22Rv1 (cell line): Measurements from ENCODE around the gene TTC33.

Experiments used
- ZFX ChIP-seq: fragments of 450-650 bp; IDR thresholded peaks from 2 replicates; pipeline ENCODE4 v1.6.1; 2017; ENCODE audit warnings: antibody characterized with exemption, borderline replicate concordance
- TF ChIP-seq, protein P1 (sequence below): fragments of 450-650 bp; IDR thresholded peaks from 2 replicates; pipeline ENCODE4 v1.5.1; 2017; ENCODE audit warnings: mild to moderate bottlenecking

DNA sequence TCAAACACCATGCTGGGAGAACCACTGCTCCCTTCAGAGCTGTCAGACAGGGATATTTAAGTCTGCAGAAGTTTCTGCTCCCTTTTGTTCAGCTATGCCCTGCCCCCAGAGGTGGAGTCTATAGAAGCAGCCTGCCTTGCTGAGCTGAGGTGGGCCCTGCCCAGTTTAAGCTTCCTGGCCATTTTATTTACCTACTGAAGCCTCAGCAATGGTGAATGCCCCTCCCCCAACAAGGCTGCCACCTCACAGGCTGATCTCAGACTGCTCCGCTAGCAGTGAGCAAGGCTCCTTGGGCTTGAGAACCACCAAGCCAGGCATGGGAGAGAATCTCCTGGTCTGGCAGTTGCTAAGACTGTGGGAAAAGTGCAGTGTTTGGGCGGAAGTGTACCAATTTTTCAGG is 281.5 kb downstream of the TTC33 start:
- TF ChIP-seq, protein P1, sequence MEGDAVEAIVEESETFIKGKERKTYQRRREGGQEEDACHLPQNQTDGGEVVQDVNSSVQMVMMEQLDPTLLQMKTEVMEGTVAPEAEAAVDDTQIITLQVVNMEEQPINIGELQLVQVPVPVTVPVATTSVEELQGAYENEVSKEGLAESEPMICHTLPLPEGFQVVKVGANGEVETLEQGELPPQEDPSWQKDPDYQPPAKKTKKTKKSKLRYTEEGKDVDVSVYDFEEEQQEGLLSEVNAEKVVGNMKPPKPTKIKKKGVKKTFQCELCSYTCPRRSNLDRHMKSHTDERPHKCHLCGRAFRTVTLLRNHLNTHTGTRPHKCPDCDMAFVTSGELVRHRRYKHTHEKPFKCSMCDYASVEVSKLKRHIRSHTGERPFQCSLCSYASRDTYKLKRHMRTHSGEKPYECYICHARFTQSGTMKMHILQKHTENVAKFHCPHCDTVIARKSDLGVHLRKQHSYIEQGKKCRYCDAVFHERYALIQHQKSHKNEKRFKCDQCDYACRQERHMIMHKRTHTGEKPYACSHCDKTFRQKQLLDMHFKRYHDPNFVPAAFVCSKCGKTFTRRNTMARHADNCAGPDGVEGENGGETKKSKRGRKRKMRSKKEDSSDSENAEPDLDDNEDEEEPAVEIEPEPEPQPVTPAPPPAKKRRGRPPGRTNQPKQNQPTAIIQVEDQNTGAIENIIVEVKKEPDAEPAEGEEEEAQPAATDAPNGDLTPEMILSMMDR = no peak
- no peak for TF ChIP-seq ZFX
